GM10266 (cell line): Measurements from ENCODE around the gene CCDC6.
"Not testable (repeated sequence)": the region's sequence is repeated elsewhere in the genome, so short reads cannot be mapped to it uniquely, and the experiment has no call there.

Experiments used
- DNase-seq: peaks from one replicate; pipeline ENCODE4 v3.0.0; 2012; ENCODE audit errors: extremely low spot score
- CTCF ChIP-seq: IDR thresholded peaks from 2 replicates; pipeline ENCODE4 v1.5.1; 2012; ENCODE audit warnings: mild to moderate bottlenecking, low read depth; ENCODE audit not compliant: control insufficient read depth, insufficient read depth; ENCODE audit errors: missing control alignments

CCDC6 gene

GRCh38 chr10:59757966-59758365 lies 148.4 kb downstream of the CCDC6 start:
- TF ChIP-seq CTCF = no peak
- DNase-seq = no peak

GRCh38 chr10:59754951-59755350 lies 151.4 kb downstream of the CCDC6 start:
- TF ChIP-seq CTCF = no peak

GRCh38 chr10:59753267-59753666 lies 153.1 kb downstream of the CCDC6 start, which contains the start of gene MRLN:
TSS of gene MRLN (minus strand) at chr10:59753455.
- no peak for DNase-seq

More at GRCh38 chr10:59754951-59755350, 151.4 kb downstream of the CCDC6 start:
- DNase-seq = no peak

GRCh38 chr10:59752278-59752940 lies 153.9 kb downstream of the CCDC6 start:
- no peak for TF ChIP-seq CTCF
- DNase-seq = no peak

More at GRCh38 chr10:59753267-59753666, 153.1 kb downstream of the CCDC6 start, which contains the start of gene MRLN:
- TF ChIP-seq CTCF = no peak

- DNase-seq = no peak
- TF ChIP-seq CTCF = no peak
These were observed 156.0 kb downstream of the CCDC6 start for GRCh38 chr10:59750155-59750945.

- TF ChIP-seq CTCF = no peak
- DNase-seq = no peak
These were observed 157.5 kb downstream of the CCDC6 start for GRCh38 chr10:59748834-59749233.

GRCh38 chr10:59745163-59745650 lies 161.1 kb downstream of the CCDC6 start:
- DNase-seq = no peak
- no peak for TF ChIP-seq CTCF

GRCh38 chr10:59744762-59745161 lies 161.6 kb downstream of the CCDC6 start:
- not testable (repeated sequence) for DNase-seq

GRCh38 chr10:59744156-59744555 lies 162.2 kb downstream of the CCDC6 start:
- DNase-seq = not testable (repeated sequence)
